Esophagus (tissue), 2 donors: ENCODE results near the gene CBFA2T2. TPM values are rescaled to one million over a fixed set of nuclear protein-coding genes. Genes with fewer than 3 reads are reported as not detected.
A peak's percentile ranks its signal among the peaks of the same experiment; 100 is the strongest.
"Not testable (repeated sequence)": the region's sequence is repeated elsewhere in the genome, so short reads cannot be mapped to it uniquely, and the experiment has no call there.

Experiments
- H3K27ac ChIP-seq, 2 donors: one replicate each; pipeline ENCODE4 v1.5.1; 2013; ENCODE audit warnings: low read depth in 2 of 2, mild to moderate bottlenecking in 2 of 2, inconsistent platforms in 1 of 2, low read length in 1 of 2, moderate library complexity in 1 of 2
- H3K27me3 ChIP-seq, 2 donors: one replicate each; pipeline ENCODE4 v1.6.1; 2013; ENCODE audit warnings: low read length in 2 of 2, control low read depth in 1 of 2, mild to moderate bottlenecking in 1 of 2; ENCODE audit not compliant: insufficient read depth in 2 of 2, control insufficient read depth in 1 of 2
- H3K36me3 ChIP-seq, 2 donors: one replicate each; pipeline ENCODE4 v1.6.1; 2013; ENCODE audit warnings: low read length in 1 of 2; ENCODE audit not compliant: control insufficient read depth in 2 of 2, insufficient read depth in 2 of 2
- H3K4me1 ChIP-seq, 2 donors: one replicate each; pipeline ENCODE4 v1.6.1; 2013; ENCODE audit warnings: low read length in 1 of 2; ENCODE audit not compliant: control insufficient read depth in 2 of 2, insufficient read depth in 2 of 2
- H3K4me3 ChIP-seq, 2 donors: one replicate each; pipeline ENCODE4 v1.5.1; 2013; ENCODE audit warnings: low read length in 2 of 2, mild to moderate bottlenecking in 2 of 2, low read depth in 1 of 2, moderate library complexity in 1 of 2
- H3K9me3 ChIP-seq, 2 donors: one replicate each; pipeline ENCODE4 v1.6.1; 2013; ENCODE audit warnings: mild to moderate bottlenecking in 2 of 2, low read depth in 1 of 2, low read length in 1 of 2, moderate library complexity in 1 of 2; ENCODE audit not compliant: control insufficient read depth in 2 of 2, insufficient read depth in 1 of 2
- WGBS, 2 donors: extraction: QIAGEN DNeasy Blood & Tissue Kit; methylation state at CpG; one replicate each; pipeline ENCODE4 v1.1.7; 2013; 5-methylcytosine and 5-hydroxymethylcytosine counted together
- polyA plus RNA-seq, 2 donors: library from polyadenylated mRNA; stranded (reverse); fragments of 200-250 nt; gene quantifications; one replicate each; pipeline ENCODE4 v1.2.3, GENCODE V29; 2013
- donor health status: healthy with polysubstance abuse.
- donor health status: Bipolar disorder and iron deficiency.

Gene CBFA2T2
- polyA plus RNA-seq, 2 donors = 4.7 to 8.5 TPM

DNA sequence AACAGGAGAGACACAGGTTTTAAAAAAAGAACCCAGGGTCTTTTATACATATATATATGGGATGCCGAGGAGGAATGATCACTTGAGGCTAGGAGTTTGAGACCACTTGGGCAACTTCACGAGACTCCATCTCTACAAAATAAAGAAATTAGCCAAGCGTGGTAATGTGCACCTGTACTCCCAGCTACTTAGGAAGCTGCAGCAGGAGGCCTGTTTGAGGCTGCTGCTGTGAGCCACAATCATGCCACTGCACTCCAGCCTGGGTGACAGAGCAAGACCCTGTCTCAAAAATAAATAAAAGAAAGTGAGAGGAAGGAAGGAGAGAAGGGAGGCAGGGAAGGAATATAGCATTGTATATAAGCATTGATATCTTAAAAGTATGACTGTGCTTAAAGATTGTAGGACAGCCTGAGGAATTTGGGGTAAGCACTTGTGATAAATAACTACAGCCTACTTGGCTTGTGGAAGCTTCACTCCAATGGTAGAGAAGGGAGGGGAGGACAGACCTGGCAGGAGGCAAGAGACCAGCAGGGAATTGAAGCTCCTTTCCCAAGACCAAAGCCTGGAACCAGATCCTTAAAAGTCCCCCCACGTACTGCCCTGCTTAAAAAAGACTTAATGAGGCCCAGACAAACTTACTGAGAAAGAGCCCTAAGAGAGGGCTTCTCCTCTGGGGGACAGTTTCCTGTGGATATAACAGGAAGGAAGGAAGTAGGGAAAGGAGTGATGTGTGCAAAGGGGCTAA lies 43.8 kb upstream of the CBFA2T2 start:
- Histone ChIP-seq H3K9me3 (peaks cover 0 to 2% of the 10 kb centered on the region in 2 donors), H3K36me3 (no peaks in the 10 kb centered on the region), H3K4me3 (no peak overlapping the region), H3K4me1 (peaks cover 2 to 7% of the 10 kb centered on the region in 2 donors), H3K27me3 (no peaks in the 10 kb centered on the region), H3K27ac (no peak overlapping the region)
- WGBS, 2 donors = 89% methylated on average over 4 of the region's 4 CpGs

DNA sequence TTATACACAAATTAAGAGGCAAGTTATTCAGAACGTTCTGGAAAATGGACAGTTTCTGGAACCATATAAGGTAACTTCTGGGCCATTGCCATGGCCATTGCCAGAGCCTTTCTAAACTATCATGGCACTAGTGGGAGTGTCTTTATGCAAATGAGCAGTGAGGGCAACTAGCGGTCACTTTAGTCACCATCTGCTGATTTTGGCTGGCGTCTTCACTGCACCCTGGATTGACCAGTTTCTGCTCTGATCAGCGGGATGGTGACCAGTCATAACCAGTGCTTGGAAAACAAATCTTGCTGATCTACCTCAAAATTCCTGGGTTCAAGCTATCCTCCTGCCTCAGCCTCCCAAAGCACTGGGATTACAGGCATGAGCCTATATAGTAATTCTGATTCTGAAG lies 39.0 kb upstream of the CBFA2T2 start:
- Histone ChIP-seq H3K9me3 (no peaks in the 10 kb centered on the region), H3K36me3 (no peaks in the 10 kb centered on the region), H3K4me3 (no peak overlapping the region), H3K27me3 (no peaks in the 10 kb centered on the region), H3K27ac (peak overlapping the region in 1 of 2 donors; percentile 3), H3K4me1 (no peaks in the 10 kb centered on the region)
- 54 to 59% methylated on average over 4 of the region's 4 CpGs for WGBS, 2 donors

DNA sequence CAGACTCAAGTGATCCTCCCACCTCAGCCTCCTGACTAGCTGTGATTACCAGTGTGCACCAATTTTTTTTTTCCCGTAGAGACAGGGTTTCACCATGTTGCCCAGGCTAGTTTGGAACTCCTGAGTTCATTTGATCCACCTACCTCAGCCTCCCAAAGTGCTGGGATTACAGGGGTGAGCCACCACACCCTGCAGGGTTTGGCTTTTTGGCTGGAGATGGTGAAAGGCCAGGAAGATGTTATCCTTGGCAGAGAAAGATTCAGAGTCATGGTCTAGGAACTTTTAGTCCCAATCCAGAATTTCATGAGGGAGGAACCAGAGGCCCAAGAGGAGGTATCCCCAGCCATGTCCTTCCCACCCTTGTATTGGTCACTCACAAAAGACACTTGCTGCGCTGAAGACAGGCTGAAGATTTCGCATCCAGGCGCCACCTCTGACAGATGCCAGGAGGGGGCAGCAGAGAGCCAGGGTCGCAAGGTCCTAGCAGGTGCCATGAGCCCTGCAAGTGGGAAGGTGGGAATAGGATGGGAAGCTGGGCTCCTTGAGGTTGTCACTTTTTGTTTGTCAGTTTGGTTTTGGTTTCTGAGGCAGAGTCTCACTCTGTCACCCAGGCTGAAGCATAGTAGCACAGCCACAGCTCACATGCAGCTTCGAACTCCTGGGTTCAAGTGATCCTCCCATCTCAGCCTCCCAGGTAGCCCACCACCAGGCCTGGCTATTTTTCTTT lies 32.8 kb upstream of the CBFA2T2 start:
- not testable (repeated sequence) for H3K4me3 ChIP-seq, H3K4me1 ChIP-seq, H3K27me3 ChIP-seq, H3K9me3 ChIP-seq, H3K36me3 ChIP-seq
- WGBS, 2 donors = 20 to 21% methylated on average over 5 of the region's 6 CpGs
- H3K27ac ChIP-seq = peak overlapping the region in 1 of 2 donors; percentile 37

DNA sequence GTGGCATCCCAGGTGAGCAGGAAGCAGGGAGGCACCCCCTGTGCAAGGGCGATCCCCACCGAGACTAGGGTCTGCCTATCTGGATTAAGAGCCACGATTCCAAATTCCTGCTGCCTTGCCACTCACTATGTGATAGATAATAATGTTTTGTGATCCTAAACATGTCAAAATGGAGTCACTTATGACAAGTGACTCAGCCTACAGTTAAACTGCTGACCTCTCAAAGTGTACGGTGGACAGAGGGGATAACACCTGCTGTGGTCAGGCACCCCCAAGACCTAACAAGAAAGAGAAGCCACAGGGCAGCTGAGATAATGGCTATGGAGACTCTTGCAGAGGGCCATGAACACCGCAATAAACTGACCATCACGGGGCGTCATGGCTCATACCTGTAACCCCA lies 30.3 kb upstream of the CBFA2T2 start:
- no peaks in the 10 kb centered on the region for H3K36me3 ChIP-seq
- no peak overlapping the region for H3K27ac ChIP-seq
- 81 to 85% methylated on average over 7 of the region's 7 CpGs for WGBS, 2 donors

DNA sequence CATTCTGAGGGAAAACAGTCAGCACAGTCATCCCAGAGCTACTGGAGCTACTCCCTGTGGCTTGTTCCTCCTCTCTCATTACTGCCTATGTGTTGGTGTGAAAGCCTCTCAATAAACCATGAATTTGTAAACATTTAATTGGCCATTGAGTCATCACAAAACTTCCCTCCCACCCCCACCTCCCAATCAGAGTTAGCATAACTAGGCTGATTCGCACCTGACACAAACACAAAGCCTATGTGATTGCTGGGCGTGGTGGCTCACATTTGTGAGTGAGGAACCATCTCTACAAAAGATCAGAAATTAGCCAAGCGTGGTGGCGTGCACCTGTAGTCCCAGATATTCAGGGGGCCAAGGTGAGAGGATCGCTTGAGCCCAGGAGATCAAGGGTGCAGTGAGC lies 29.2 kb upstream of the CBFA2T2 start:
- WGBS, 2 donors = 84% methylated on average over 5 of the region's 5 CpGs
- no peaks in the 10 kb centered on the region for H3K4me1 ChIP-seq

More for the DNA sequence above, 30.3 kb upstream of the CBFA2T2 start:
- Histone ChIP-seq H3K4me3 (no peak overlapping the region), H3K4me1 (no peaks in the 10 kb centered on the region), H3K9me3 (no peaks in the 10 kb centered on the region), H3K27me3 (no peaks in the 10 kb centered on the region)

DNA sequence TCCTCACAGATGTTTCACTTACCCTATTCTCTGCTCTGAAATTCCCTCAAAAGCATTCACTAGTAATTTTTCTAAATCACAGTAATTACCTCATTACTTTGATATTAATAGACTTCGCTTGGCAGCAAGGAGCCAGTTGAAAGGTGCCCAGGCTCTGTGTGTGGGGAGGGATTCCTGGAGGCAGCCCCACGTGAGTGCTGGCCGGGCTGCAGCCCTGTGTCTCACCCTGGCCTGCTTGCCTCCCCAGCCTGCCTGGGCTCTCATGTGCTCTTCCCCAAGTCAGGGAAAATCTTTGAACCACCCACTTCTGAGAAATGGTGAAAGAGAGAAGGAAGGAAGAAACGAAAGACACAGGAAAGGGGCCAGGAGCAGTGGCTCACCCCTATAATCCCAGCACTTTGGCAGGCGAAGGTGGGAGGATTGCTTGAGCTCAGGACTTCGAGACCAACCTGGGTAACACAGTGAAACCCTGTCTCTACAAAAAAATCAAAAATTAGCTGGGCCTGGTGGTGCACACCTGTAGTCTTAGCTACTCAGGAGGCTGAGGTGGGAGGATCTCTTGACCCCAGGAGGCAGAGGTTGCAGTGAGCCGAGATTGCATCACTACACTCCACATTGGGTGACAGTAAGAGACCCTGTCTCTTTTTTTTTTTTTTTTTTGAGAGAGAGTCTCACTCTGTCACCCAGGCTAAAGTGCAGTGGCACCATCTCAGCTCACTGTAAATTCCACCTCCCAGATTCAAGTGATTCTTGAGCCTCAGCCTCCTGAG lies 26.4 kb upstream of the CBFA2T2 start:
- Histone ChIP-seq H3K4me3 (no peak overlapping the region), H3K27ac (no peak overlapping the region), H3K4me1 (no peaks in the 10 kb centered on the region), H3K36me3 (no peaks in the 10 kb centered on the region), H3K9me3 (no peaks in the 10 kb centered on the region), H3K27me3 (no peaks in the 10 kb centered on the region)
- WGBS, 2 donors = 74 to 83% methylated on average over 7 of the region's 7 CpGs

More for the DNA sequence above, 29.2 kb upstream of the CBFA2T2 start:
- no peak overlapping the region for H3K27ac ChIP-seq
- no peak overlapping the region for H3K4me3 ChIP-seq
- H3K27me3 ChIP-seq = no peaks in the 10 kb centered on the region
- no peaks in the 10 kb centered on the region for H3K36me3 ChIP-seq
- H3K9me3 ChIP-seq = no peaks in the 10 kb centered on the region

DNA sequence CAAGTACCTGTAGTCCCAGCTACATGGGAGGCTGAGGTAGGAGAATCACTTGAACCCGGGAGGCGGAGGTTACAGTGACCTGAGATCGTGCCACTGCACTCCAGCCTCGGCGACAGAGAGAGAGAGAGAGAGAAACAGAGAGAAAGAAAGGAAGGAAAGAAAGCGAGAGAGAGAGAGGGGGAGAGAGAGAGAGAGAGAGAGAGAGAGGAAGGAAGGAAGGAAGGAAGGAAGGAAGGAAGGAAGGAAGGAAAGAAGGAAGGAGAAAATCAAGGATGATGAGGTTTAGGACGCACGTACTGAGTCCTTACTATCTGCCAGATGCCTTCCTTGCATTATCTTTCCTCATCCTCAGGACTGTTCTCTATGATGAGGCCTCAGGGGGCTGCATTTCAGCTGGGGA lies 25.1 kb upstream of the CBFA2T2 start:
- H3K4me1 ChIP-seq, H3K36me3 ChIP-seq, H3K27ac ChIP-seq, H3K9me3 ChIP-seq, H3K27me3 ChIP-seq, H3K4me3 ChIP-seq: not testable (repeated sequence)
- 87 to 92% methylated on average over 8 of the region's 8 CpGs for WGBS, 2 donors

DNA sequence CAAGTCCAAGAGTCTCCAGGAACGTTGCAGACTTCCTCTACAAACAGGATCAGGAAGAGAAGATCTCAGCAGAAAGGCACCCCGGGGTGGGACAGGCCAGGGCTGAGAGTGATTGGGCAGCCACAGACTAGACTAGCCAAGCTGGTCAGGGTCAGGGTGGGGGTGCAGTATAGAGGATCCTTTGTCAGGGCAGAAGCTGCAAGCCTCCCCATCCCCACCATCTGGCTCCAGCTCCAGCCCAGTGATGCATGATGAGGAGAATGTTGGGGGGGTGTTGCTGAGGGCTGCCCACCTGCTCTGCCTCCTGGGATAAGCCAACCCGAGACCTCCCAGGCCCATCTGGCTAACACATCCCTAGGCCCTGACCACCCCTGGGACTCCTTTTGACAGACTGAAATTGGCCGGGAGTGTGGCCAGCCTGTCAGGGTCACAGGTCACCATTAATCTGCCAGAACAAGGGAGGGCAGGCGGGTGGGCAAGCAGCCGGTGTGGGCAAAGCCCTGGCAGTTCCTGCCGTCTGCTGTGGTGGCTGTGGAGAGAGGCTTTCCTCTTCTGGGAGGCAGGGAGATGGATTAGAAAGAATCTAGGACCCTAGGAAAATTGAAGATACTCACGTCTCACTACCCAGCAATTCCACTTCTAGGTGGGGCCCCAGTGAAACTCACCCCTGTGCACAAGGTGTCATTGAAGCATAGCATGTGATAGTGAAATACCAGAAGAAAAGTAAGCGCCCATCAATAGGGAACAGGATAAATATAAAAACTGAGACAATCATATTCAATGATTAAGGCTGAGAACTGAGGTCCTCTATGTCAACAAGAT lies 24.2 kb upstream of the CBFA2T2 start:
- WGBS, 2 donors = 73 to 77% methylated on average over 9 of the region's 9 CpGs
- H3K9me3 ChIP-seq = no peaks in the 10 kb centered on the region
- H3K27ac ChIP-seq = no peak overlapping the region
- no peaks in the 10 kb centered on the region for H3K4me1 ChIP-seq
- H3K36me3 ChIP-seq = no peaks in the 10 kb centered on the region
- H3K4me3 ChIP-seq = no peak overlapping the region
- no peaks in the 10 kb centered on the region for H3K27me3 ChIP-seq

DNA sequence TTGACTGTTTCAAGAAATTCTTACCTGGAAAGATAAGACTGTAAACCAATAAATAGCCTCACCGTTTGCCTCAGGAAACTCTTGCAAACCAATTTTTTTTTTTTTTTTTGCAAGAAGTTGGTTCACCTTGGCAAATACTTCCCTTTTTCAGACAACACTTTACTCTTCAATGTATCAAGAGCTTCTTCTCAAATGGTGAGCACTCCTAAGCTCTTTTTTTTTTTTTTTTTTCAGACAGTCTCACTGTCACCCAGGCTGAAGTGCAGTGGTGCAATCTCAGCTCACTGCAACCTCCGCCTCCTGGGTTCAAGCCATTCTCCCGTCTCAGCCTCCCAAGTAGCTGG lies 23.6 kb upstream of the CBFA2T2 start:
- Histone ChIP-seq H3K27ac (no peak overlapping the region), H3K36me3 (no peaks in the 10 kb centered on the region), H3K27me3 (no peaks in the 10 kb centered on the region), H3K9me3 (no peaks in the 10 kb centered on the region), H3K4me3 (no peak overlapping the region), H3K4me1 (no peaks in the 10 kb centered on the region)
- WGBS, 2 donors = 86 to 87% methylated on average over 3 of the region's 3 CpGs
